T-helper 17 cell (primary cell): ENCODE results near the gene NECAP2. TPM values are rescaled to one million over a fixed set of nuclear protein-coding genes. Genes with fewer than 3 reads are reported as not detected.
A peak's percentile ranks its signal among the peaks of the same experiment; 100 is the strongest.
"Not testable (repeated sequence)": the region's sequence is repeated elsewhere in the genome, so short reads cannot be mapped to it uniquely, and the experiment has no call there.

Experiments used
- ATAC-seq: fragments of 150-1000 bp; cut with Tn5 transposase; 2 replicates; pipeline ENCODE4 v1.10.0; 2021; ENCODE audit warnings: mild to moderate bottlenecking, moderate library complexity
- DNase-seq, 3 donors: peaks; one replicate each; pipeline versions ENCODE4 v3.0.0 to v3.0.0-alpha.2; 2020 to 2021
- H3K9me3 ChIP-seq: one replicate; pipeline ENCODE4 v1.7.0; 2013; ENCODE audit warnings: low read length, mild to moderate bottlenecking; ENCODE audit not compliant: control insufficient read depth, poor library complexity, severe bottlenecking
- H3K27ac Mint-ChIP-seq: one replicate; pipeline ENCODE4 v1.8.0; 2022; ENCODE audit warnings: mild to moderate bottlenecking, moderate library complexity, mixed read lengths
- H3K27me3 Mint-ChIP-seq: one replicate; pipeline ENCODE4 v1.8.0; 2022; ENCODE audit warnings: mixed read lengths
- H3K36me3 Mint-ChIP-seq: one replicate; pipeline ENCODE4 v1.8.0; 2022; ENCODE audit warnings: low read depth, mixed read lengths
- H3K4me1 Mint-ChIP-seq: one replicate; pipeline ENCODE4 v1.8.0; 2022; ENCODE audit warnings: mild to moderate bottlenecking, mixed read lengths
- H3K4me3 Mint-ChIP-seq: one replicate; pipeline ENCODE4 v1.8.0; 2022; ENCODE audit warnings: mild to moderate bottlenecking, moderate library complexity, mixed read lengths
- total RNA-seq, 4 donors: library from RNA in 2 of 4; stranded (reverse) in 2 of 4; gene quantifications; one replicate each; pipeline ENCODE4 v1.2.3 and lab custom pipeline; 2022 to 2026

NECAP2 gene
- total RNA-seq, 2 donors from 2014 or later = 107 to 108 TPM

DNA sequence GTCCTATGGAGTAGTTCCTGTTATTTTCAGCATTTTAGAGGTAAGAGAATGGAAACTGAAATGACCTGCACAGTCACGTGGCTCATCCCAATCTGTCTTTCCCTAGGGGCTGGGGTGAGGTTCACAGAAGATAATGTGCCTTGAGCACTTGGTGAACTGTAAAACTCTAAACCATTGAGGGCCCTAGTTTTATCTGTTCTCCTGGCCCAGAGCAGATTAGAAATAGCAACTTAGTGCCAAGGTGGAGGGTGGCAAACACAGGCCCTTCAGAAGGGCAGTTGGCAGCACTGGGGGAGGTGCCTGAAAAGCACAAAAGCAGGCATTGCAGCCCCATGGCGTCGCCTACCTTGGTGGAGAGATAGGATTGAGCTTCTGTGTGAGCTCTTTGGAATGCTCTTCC, 14.4 kb downstream of the NECAP2 start:
- H3K4me3 Mint-ChIP-seq, H3K36me3 Mint-ChIP-seq, H3K27me3 Mint-ChIP-seq, DNase-seq, ATAC-seq, H3K27ac Mint-ChIP-seq, H3K9me3 ChIP-seq: not testable (repeated sequence)
- peaks cover 12% of the 10 kb centered on the region for H3K4me1 Mint-ChIP-seq

- H3K27me3 Mint-ChIP-seq, ATAC-seq, H3K36me3 Mint-ChIP-seq, H3K27ac Mint-ChIP-seq, H3K4me1 Mint-ChIP-seq, H3K9me3 ChIP-seq, DNase-seq, H3K4me3 Mint-ChIP-seq: not testable (repeated sequence)
These were observed 15.6 kb downstream of the NECAP2 start for GRCh38 chr1:16456151-16456550.

GRCh38 chr1:16458831-16459230, 18.3 kb downstream of the NECAP2 start:
- Mint-ChIP-seq H3K27ac (no peak overlapping the region), H3K4me1 (no peaks in the 10 kb centered on the region), H3K27me3 (no peaks in the 10 kb centered on the region), H3K4me3 (no peak overlapping the region), H3K36me3 (no peaks in the 10 kb centered on the region)
- no peaks in the 10 kb centered on the region for H3K9me3 ChIP-seq
- no peak for DNase-seq
- ATAC-seq = no peak

DNA sequence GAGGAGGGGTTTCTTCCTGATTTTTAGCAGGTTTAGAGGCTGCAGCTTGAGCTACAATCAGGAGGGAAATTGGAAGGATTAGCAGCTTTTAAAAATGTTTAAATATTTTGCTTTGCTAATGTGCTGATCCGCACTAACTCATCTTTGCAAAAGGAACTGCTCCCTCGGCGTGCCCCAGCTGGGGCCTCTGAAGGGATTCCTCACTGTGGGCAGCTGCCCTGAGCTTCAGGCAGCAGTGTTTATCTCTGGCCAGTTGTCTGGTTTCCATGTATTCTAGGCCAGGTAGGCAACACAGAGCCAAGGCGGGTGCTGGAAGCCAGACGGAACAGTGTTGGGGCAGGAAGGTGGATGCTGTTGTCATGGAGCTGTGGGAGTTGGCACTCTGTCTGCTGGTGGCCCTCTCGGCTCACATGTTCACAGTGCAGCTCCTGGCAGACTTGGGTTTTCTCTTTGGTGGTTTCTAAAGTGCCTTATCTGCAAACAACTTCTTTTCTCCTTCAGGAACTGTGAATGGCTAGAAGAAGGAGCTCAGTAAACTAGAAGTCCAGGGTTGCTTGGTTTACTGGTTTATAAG, 18.9 kb downstream of the NECAP2 start:
- no peaks in the 10 kb centered on the region for H3K9me3 ChIP-seq
- no peaks in the 10 kb centered on the region for H3K36me3 Mint-ChIP-seq
- DNase-seq = no peak
- no peak overlapping the region for H3K27ac Mint-ChIP-seq
- no peaks in the 10 kb centered on the region for H3K4me1 Mint-ChIP-seq
- no peak for ATAC-seq
- no peaks in the 10 kb centered on the region for H3K27me3 Mint-ChIP-seq
- H3K4me3 Mint-ChIP-seq = no peak overlapping the region

- peak overlapping the region; percentile 68 for H3K27ac Mint-ChIP-seq
- H3K27me3 Mint-ChIP-seq = no peaks in the 10 kb centered on the region
These were observed 21.2 kb downstream of the NECAP2 start for GRCh38 chr1:16461681-16462080.

GRCh38 chr1:16462773-16463330, 22.3 kb downstream of the NECAP2 start:
- no peak overlapping the region for H3K4me3 Mint-ChIP-seq
- no peak for DNase-seq
- no peak for ATAC-seq
- H3K27ac Mint-ChIP-seq = no peak overlapping the region
- H3K27me3 Mint-ChIP-seq = no peaks in the 10 kb centered on the region
- peaks cover 10% of the 10 kb centered on the region for H3K4me1 Mint-ChIP-seq
- H3K36me3 Mint-ChIP-seq = no peaks in the 10 kb centered on the region
- no peaks in the 10 kb centered on the region for H3K9me3 ChIP-seq

More at GRCh38 chr1:16461681-16462080, 21.2 kb downstream of the NECAP2 start:
- no peaks in the 10 kb centered on the region for H3K9me3 ChIP-seq
- Mint-ChIP-seq H3K36me3 (no peaks in the 10 kb centered on the region), H3K4me1 (peaks cover 4% of the 10 kb centered on the region), H3K4me3 (no peak overlapping the region)
- no peak for ATAC-seq
- no peak for DNase-seq

DNA sequence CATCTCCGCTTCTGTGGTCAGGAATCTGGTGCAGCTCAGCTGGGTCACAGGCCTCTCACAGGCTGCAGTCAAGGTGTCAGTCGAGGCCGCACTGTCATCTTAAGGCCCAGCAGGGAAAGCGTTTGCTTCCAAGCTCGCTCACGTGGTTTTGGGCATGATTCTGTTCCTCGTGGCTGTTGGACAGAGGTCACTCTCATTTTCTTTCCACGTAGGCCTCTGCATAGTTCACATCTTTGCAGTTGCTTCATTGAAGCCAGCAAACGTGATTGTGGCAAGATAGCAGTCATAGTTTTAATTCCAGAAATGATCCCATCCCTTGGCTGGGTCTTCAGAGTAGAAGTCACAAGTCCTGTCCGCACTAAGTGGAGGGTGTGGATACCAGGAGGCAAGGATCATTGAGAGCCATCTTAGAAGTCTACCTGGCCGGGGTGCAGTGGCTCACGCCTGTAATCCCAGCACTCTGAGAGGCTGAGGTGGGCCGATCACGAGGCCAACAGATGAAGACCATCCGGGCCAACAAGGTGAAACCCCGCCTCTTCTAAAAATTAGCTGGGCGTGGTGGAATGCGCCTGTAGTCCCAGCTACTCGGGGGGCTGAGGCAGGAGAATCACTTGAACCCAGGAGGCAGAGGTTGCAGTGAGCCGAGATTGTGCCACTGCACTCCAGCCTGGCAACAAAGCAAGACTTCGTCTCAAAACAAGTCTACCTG, 24.5 kb downstream of the NECAP2 start:
- no peaks in the 10 kb centered on the region for H3K36me3 Mint-ChIP-seq
- H3K4me1 Mint-ChIP-seq = peaks cover 12% of the 10 kb centered on the region
- no peak for DNase-seq
- ATAC-seq = no peak
- H3K4me3 Mint-ChIP-seq = no peak overlapping the region
- H3K27me3 Mint-ChIP-seq = no peaks in the 10 kb centered on the region
- H3K27ac Mint-ChIP-seq = no peak overlapping the region
- H3K9me3 ChIP-seq = no peaks in the 10 kb centered on the region

GRCh38 chr1:16468558-16468957, 28.0 kb downstream of the NECAP2 start:
- no peaks in the 10 kb centered on the region for H3K27me3 Mint-ChIP-seq
- H3K27ac Mint-ChIP-seq = no peak overlapping the region
- no peak overlapping the region for H3K4me3 Mint-ChIP-seq
- no peaks in the 10 kb centered on the region for H3K9me3 ChIP-seq
- H3K36me3 Mint-ChIP-seq = peaks cover 8% of the 10 kb centered on the region
- peaks cover 29% of the 10 kb centered on the region for H3K4me1 Mint-ChIP-seq
- DNase-seq = no peak
- ATAC-seq = no peak

DNA sequence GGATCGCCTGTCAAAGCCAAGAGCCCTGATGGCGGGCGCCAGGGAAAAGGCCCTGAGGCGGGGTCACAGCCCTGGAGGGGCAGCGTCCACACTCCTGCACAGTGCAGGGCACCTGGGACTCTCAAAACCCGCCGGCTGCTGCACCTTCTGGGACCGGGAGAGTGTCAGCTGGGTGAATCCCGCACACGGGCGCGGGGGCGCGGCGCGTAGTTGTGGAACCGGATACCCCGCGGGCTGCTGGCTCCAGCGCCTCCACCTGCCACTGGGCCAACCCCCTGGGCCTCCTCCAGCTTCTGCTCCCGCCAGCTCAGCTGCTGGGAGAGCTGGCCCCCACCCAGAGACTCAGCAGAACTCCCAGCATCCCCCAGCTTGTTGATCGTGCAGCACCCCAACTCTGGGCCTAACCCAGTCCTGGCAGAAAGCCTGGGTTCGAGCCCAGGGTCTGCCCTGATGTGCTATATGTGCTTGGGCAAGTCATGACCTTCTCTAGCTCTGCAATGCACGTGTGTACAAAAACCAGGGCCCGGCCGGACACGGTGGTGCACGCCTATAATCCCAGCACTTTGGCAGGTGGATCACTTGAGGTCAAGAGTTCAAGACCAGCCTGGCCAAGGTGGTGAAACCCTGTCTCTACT, 33.8 kb downstream of the NECAP2 start:
- Mint-ChIP-seq H3K27ac (no peak overlapping the region), H3K4me1 (peaks cover 20% of the 10 kb centered on the region), H3K27me3 (no peaks in the 10 kb centered on the region), H3K36me3 (peaks cover 8% of the 10 kb centered on the region), H3K4me3 (no peak overlapping the region)
- ATAC-seq = no peak
- H3K9me3 ChIP-seq = no peaks in the 10 kb centered on the region
- DNase-seq = no peak

- not testable (repeated sequence) for H3K27ac Mint-ChIP-seq, ATAC-seq, DNase-seq, H3K9me3 ChIP-seq, H3K27me3 Mint-ChIP-seq, H3K36me3 Mint-ChIP-seq, H3K4me3 Mint-ChIP-seq
- H3K4me1 Mint-ChIP-seq = peaks cover 18% of the 10 kb centered on the region
These were observed 34.4 kb downstream of the NECAP2 start for GRCh38 chr1:16474891-16475290.

DNA sequence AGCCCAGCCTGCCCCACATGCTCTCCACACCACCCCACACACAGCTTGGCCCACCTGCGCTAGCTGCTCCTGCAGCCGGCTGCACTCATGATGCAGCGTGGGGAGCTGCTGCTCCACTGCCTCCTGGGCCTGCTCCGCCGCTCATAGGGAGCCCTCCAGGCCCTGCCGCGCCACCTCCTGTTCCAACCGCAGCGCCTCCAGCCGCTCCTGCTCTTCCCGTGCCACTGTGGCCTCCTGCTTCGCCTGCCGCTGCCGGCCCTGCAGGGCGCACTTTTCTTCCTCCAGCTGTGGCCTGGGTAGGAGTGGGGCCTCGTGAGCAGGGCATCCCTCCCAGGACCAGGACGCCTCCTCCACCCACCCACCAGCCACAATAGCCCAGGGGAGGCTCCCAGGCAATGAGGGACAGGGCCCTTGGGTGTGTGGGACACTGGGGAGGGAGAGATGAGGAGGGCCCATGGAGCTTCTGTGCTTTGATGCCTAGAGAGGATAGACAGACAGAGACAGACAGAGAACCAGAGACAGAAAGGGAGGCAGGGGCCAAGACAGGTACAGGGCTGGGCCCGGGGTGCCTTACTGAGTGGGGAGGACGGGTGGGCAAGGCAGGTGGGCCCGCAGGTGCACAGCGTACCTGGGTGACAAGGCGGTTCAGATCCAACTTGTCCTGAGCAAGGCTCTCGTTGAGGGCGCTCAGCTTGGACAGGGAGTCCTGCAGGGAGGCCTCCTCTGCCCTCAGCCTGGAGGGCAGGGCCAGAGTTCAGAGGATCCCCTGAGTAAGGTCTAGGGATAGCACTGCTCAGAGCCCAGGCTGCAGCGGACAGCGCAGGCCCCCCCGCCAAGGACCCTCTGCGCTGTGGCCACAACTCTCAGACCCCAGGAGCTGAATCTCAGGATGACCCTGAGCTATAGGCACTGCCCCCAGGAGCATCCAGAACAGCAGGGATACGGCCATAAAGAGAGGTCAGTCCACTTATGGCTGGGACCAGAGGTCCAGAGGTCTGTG, 35.5 kb downstream of the NECAP2 start:
- not testable (repeated sequence) for H3K9me3 ChIP-seq, H3K4me3 Mint-ChIP-seq, H3K27me3 Mint-ChIP-seq, DNase-seq, ATAC-seq, H3K36me3 Mint-ChIP-seq, H3K27ac Mint-ChIP-seq
- peaks cover 18% of the 10 kb centered on the region for H3K4me1 Mint-ChIP-seq

GRCh38 chr1:16478091-16478490, 37.6 kb downstream of the NECAP2 start:
- no peaks in the 10 kb centered on the region for H3K9me3 ChIP-seq
- no peaks in the 10 kb centered on the region for H3K27me3 Mint-ChIP-seq
- no peak overlapping the region for H3K4me3 Mint-ChIP-seq
- no peak for ATAC-seq
- H3K27ac Mint-ChIP-seq = peak overlapping the region; percentile 53
- H3K4me1 Mint-ChIP-seq = peaks cover 5% of the 10 kb centered on the region
- DNase-seq = no peak
- peaks cover 4% of the 10 kb centered on the region for H3K36me3 Mint-ChIP-seq

DNA sequence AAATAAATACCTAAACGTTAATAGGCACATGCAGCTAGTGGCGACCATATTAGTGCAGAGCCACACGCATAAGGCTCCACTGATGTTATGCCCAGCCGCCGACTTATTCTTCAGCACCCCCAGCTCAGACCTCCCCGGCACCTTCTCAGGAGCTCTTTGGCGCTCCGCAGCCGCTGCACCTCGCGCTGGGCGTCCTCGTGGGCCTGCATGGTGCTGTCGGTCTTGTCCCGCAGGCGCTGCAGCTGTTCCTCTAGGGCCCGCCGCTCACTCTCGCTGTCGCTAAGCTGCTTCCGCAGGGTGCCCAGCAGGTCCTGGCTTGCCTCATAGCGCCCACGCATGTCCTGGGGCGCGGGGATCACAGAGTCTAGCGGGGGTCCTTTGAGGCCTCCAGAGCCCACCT, 42.6 kb downstream of the NECAP2 start:
- H3K9me3 ChIP-seq, H3K27me3 Mint-ChIP-seq, H3K4me1 Mint-ChIP-seq, H3K27ac Mint-ChIP-seq, H3K4me3 Mint-ChIP-seq, DNase-seq, H3K36me3 Mint-ChIP-seq, ATAC-seq: not testable (repeated sequence)
